Lower leg skin (tissue), 3 donors: ENCODE results near the gene MOK.

Experiments used
- CTCF ChIP-seq, 3 donors: fragments of 450-650 bp; IDR thresholded peaks; one replicate each; pipeline ENCODE4 v1.5.1; 2016; ENCODE audit warnings: antibody characterized with exemption in 3 of 3, mild to moderate bottlenecking in 3 of 3, moderate library complexity in 2 of 3
- POLR2A ChIP-seq, 2 donors: fragments of 450-650 bp; IDR thresholded peaks; one replicate each; pipeline ENCODE4 v1.6.1; 2016 to 2017; ENCODE audit warnings: antibody characterized with exemption in 2 of 2, mild to moderate bottlenecking in 1 of 2, moderate library complexity in 1 of 2

DNA sequence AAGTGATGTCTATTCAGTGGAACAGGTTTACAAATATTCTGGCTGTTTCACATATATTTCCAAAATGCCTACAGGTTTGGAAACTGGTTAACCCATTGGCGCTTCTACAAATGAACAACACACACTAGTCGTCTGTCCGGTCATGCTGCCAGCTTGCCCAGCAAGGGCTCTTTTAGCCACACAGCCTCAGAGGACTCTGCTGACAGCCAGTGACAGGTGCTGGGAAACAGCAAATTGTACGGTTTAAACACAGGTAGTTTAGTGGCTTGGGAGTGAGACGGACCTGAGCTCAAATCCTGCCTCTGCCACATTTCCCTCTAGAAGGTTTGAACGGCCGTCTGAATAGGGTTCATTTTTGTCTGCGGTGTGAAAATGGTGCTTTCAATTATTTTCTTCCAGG lies 53.8 kb downstream of the MOK start:
- TF ChIP-seq POLR2A (IDR thresholded peaks at IDR 0.05) = no peak
- no peak for TF ChIP-seq CTCF (IDR thresholded peaks at IDR 0.05)
